ENCODE measurements around the gene SMYD4.

SMYD4 gene

GRCh38 chr17:1732241-1732832 is 97.4 kb downstream of the SMYD4 start:
- H3K4me1 Mint-ChIP-seq (ENCODE audit: low read depth): peaks cover 3% of the 10 kb centered on the region
- H3K27ac Mint-ChIP-seq: no peak overlapping the region
- no peak for DNase-seq (ENCODE audit: low spot score)
- no peaks in the 10 kb centered on the region for H3K9me3 Mint-ChIP-seq
- peaks cover 19% of the 10 kb centered on the region for H3K36me3 Mint-ChIP-seq (ENCODE audit: low read depth)
- no peak overlapping the region for H3K4me3 Mint-ChIP-seq
- H3K27me3 Mint-ChIP-seq (ENCODE audit: low read depth): no peaks in the 10 kb centered on the region

DNA sequence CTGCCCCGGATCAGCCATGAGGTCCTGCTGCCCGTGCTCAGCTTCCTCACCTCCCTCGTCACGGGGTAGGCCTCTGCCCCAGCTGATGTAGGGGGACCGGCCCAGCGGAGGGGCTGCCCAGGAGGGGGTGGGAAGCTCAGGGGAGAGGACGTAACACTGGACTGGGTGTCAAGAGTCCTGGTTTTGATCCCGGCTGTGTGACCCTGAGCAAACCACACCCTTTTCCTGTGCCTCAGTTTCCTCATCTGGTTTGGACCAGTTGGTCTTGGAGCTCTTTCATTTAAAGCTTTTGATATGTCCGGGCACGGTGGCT is 98.6 kb downstream of the SMYD4 start:
- Mint-ChIP-seq H3K27me3 (ENCODE audit: low read depth) (no peaks in the 10 kb centered on the region), H3K9me3 (no peaks in the 10 kb centered on the region), H3K4me1 (ENCODE audit: low read depth) (peaks cover 3% of the 10 kb centered on the region), H3K4me3 (no peak overlapping the region), H3K36me3 (ENCODE audit: low read depth) (peaks cover 14% of the 10 kb centered on the region), H3K27ac (no peak overlapping the region)
- DNase-seq (ENCODE audit: low spot score): no peak

DNA sequence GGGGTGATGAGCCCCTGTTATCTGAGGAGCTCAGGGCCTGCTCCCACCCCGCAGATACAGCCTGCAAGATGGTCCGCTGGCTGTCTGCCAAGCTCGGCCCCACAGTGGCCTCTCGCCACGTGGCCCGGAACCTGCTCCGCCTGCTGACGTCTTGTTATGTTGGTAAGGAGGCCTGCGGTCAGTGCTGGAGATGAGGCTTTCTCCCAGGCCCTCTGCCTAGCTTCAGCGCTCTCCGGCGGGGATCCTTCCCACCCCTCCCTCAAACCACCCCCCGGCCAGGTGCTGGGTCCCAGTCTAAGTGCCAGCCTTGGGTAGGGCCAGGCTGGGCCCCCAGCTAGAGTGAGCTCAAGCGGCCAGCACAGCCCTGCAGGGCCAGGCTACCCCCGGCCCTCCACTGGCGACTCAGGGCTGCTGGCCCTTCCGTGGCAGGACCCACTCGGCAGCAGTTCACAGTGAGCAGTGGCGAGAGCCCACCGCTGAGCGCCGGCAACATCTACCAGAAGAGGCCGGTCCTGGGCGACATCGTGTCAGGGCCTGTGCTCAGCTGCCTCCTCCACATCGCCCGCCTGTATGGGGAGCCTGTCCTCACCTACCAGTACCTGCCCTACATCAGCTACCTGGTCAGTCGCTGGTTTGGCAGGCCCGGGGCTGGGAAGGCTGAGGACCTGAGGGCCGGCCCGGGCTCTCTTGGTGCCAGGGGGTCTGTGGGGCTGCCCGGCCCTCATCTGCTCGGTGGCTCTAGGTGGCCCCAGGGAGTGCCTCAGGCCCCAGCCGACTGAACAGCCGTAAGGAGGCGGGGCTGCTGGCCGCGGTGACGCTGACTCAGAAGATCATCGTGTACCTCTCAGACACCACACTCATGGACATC is 99.1 kb downstream of the SMYD4 start:
- no peaks in the 10 kb centered on the region for H3K27me3 Mint-ChIP-seq (ENCODE audit: low read depth)
- no peak overlapping the region for H3K4me3 Mint-ChIP-seq
- H3K27ac Mint-ChIP-seq: no peak overlapping the region
- H3K9me3 Mint-ChIP-seq: no peaks in the 10 kb centered on the region
- H3K36me3 Mint-ChIP-seq (ENCODE audit: low read depth): peaks cover 17% of the 10 kb centered on the region
- peaks cover 5% of the 10 kb centered on the region for H3K4me1 Mint-ChIP-seq (ENCODE audit: low read depth)
- DNase-seq (ENCODE audit: low spot score): no peak

DNA sequence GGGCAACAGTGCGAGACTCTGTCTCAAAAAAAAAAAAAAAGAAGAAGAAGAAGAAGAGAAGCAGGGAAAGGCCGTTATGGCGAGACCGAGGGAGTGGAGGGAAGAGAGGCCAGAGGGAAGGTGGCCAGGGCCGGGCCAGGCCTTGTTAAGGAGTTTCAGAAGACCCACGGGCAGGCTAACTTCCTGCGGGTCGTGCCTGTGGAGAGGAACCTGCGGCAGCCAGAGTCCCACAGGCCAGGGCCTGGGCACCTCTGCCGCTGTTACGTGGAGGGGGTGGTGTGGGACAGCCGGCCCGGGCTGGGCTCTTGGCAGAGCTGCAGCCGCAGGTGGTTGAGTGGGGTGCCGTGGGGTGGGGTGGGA is 99.8 kb downstream of the SMYD4 start:
- Mint-ChIP-seq H3K27me3 (ENCODE audit: low read depth) (no peaks in the 10 kb centered on the region), H3K4me3 (no peak overlapping the region), H3K27ac (no peak overlapping the region), H3K9me3 (no peaks in the 10 kb centered on the region), H3K4me1 (ENCODE audit: low read depth) (peaks cover 8% of the 10 kb centered on the region), H3K36me3 (ENCODE audit: low read depth) (peaks cover 19% of the 10 kb centered on the region)
- no peak for DNase-seq (ENCODE audit: low spot score)

Data from T-helper 2 cell treated with Interferon-gamma antibody and Interleukin-4, amounts not matched to agents 5 μg/mL and 100 μg/mL, for 36 hours (primary cell).